K562 (cell line): ENCODE results near the gene MLIP. TPM values are rescaled to one million over a fixed set of nuclear protein-coding genes. Genes with fewer than 3 reads are reported as not detected.

Experiments used
- ATAC-seq: fragments of 200-7000 bp; cut with Tn5 transposase; 3 replicates; pipeline ENCODE4 v1.9.1; 2020; ENCODE audit warnings: moderate library complexity
- BruUV-seq: library from RNA; stranded (reverse); fragments of 400-500 nt; replicated peaks from 2 replicates; lab custom pipeline; 2021; lab: Mats Ljungman, UMichigan
- CTCF ChIA-PET: fragments of 300-600 bp; formaldehyde crosslinking; extraction: SDS; loops from one replicate; lab custom pipeline; 2021; ENCODE audit warnings: low intra/inter-chr PET ratio; lab: Yijun Ruan, JAX
- POLR2A ChIA-PET: fragments of 300-600, 350-650 bp; sonication (Branson Sonifier 250); formaldehyde crosslinking; extraction: SDS; loops from one replicate; lab custom pipeline; 2021; ENCODE audit warnings: antibody characterized with exemption, inconsistent platforms; lab: Yijun Ruan, JAX
- DNase-seq, 4 experiments: peaks; one replicate each; pipeline versions ENCODE4 v3.0.0 to v3.0.0-alpha.2; 2011 to 2018; ENCODE audit warnings: low spot score in 3 of 4, mixed read lengths in 3 of 4; ENCODE audit errors: extremely low read depth in 1 of 4
- FAIRE-seq: peaks from 2 replicates; lab custom pipeline; 2011; peaks lifted over from hg19 to GRCh38; lab: Jason Lieb, UNC
- H2AFZ ChIP-seq: 2 replicates; pipeline ENCODE4 v1.6.0; 2011; ENCODE audit warnings: low read depth, low read length, control low read depth, inconsistent platforms
- H3K27ac ChIP-seq: fragments of 200-600 bp; 3 replicates; pipeline ENCODE4 v1.8.0; 2011; ENCODE audit warnings: low read depth, mild to moderate bottlenecking, control low read depth, inconsistent platforms, low read length, moderate library complexity, mixed read lengths; ENCODE audit errors: extremely low read depth
- H3K27me3 ChIP-seq, 2 experiments: fragments of 300-600 bp in 1 of 2; 2 replicates in 1 of 2; 3 replicates in 1 of 2; pipeline versions ENCODE4 v1.6.0 to v1.8.0; 2011; ENCODE audit warnings: inconsistent platforms in 2 of 2, low read length in 2 of 2, mild to moderate bottlenecking in 1 of 2, mixed read lengths in 1 of 2, moderate library complexity in 1 of 2; ENCODE audit not compliant: control insufficient read depth in 2 of 2, insufficient read depth in 2 of 2
- H3K36me3 ChIP-seq: fragments of 300-600 bp; 3 replicates; pipeline ENCODE4 v1.8.0; 2011; ENCODE audit warnings: mild to moderate bottlenecking, low read length, inconsistent platforms; ENCODE audit not compliant: control insufficient read depth, insufficient read depth
- H3K4me1 ChIP-seq, 2 experiments: fragments of 200-600 bp in 1 of 2; replicated peaks in 1 of 2; 2 replicates in 1 of 2; 3 replicates in 1 of 2; pipeline versions ENCODE4 v1.5.1 to v1.8.0; 2011; ENCODE audit warnings: inconsistent platforms in 2 of 2, low read length in 2 of 2, mild to moderate bottlenecking in 1 of 2, mixed read lengths in 1 of 2, moderate library complexity in 1 of 2; ENCODE audit not compliant: control insufficient read depth in 2 of 2, insufficient read depth in 2 of 2
- H3K4me2 ChIP-seq: 2 replicates; pipeline ENCODE4 v1.6.1; 2011; ENCODE audit warnings: low read length, control low read depth, inconsistent platforms, mixed read lengths; ENCODE audit not compliant: insufficient read depth
- H3K4me3 ChIP-seq: fragments of 200-600 bp; sonication (generic), shearing (Covaris generic); 2 replicates; pipeline ENCODE4 v1.5.1; 2016; ENCODE audit warnings: control low read depth, inconsistent platforms
- H3K79me2 ChIP-seq: fragments of 200-600 bp; 3 replicates; pipeline ENCODE4 v1.8.0; 2011; ENCODE audit warnings: low read length, inconsistent platforms; ENCODE audit not compliant: control insufficient read depth, insufficient read depth
- H3K9ac ChIP-seq, 2 experiments: 2 replicates each; pipeline versions ENCODE4 v1.6.0 to v1.6.1; 2011; ENCODE audit warnings: low read depth in 2 of 2, low read length in 2 of 2, control low read depth in 1 of 2, inconsistent platforms in 1 of 2, mild to moderate bottlenecking in 1 of 2, mixed read lengths in 1 of 2; ENCODE audit not compliant: insufficient read depth in 1 of 2
- H3K9me1 ChIP-seq: one replicate; pipeline ENCODE4 v1.6.0; 2011; ENCODE audit warnings: inconsistent platforms, mild to moderate bottlenecking, low read length, moderate library complexity; ENCODE audit not compliant: control insufficient read depth, insufficient read depth
- H3K9me3 ChIP-seq: replicated peaks from 2 replicates; pipeline ENCODE4 v1.5.1; 2011; ENCODE audit warnings: low read depth, low read length, inconsistent platforms; ENCODE audit not compliant: control insufficient read depth, insufficient read depth
- H4K20me1 ChIP-seq: replicated peaks from 2 replicates; pipeline ENCODE4 v1.6.1; 2011; ENCODE audit warnings: low read length, inconsistent platforms, mixed read lengths; ENCODE audit not compliant: control insufficient read depth, insufficient read depth
- ARID1B ChIP-seq: fragments of 450-650 bp; IDR thresholded peaks from 2 replicates; pipeline ENCODE4 v1.6.1; 2016; ENCODE audit warnings: antibody characterized with exemption, mild to moderate bottlenecking, inconsistent platforms
- DLX4 ChIP-seq: fragments of 250-450 bp; sonication (Bioruptor Pico); IDR thresholded peaks from 2 replicates; pipeline ENCODE4 v1.6.1; 2021; ENCODE audit warnings: mild to moderate bottlenecking
- HEY1 ChIP-seq: fragments of 250-450 bp; sonication (Bioruptor Pico); IDR thresholded peaks from 2 replicates; pipeline ENCODE4 v1.5.0; 2020; ENCODE audit warnings: mild to moderate bottlenecking, moderate library complexity, borderline replicate concordance
- MYC ChIP-seq, 2 experiments: fragments of 250-450 bp in 1 of 2; sonication (Bioruptor Pico) in 1 of 2; IDR thresholded peaks; 2 replicates each; pipeline versions ENCODE4 v1.5.1 to v1.6.1; 2012 to 2021; ENCODE audit warnings: low read depth in 2 of 2, borderline replicate concordance in 1 of 2, improper control_type of control experiment in 1 of 2, low read length in 1 of 2, mild to moderate bottlenecking in 1 of 2, moderate library complexity in 1 of 2
- POLR2A ChIP-seq: fragments of 450-650 bp; conservative IDR thresholded peaks from 2 replicates; pipeline ENCODE4 v1.6.1; 2016
- REST ChIP-seq, 2 experiments: fragments of 450-650 bp; formaldehyde crosslinking in 1 of 2; IDR thresholded peaks; 2 replicates each; pipeline versions ENCODE4 v1.4.0 to v1.6.1; 2014 to 2020; ENCODE audit warnings: mild to moderate bottlenecking in 2 of 2, borderline replicate concordance in 1 of 2, low read depth in 1 of 2
- ZNF431 ChIP-seq: sonication (generic); formaldehyde crosslinking; IDR thresholded peaks from 2 replicates; pipeline ENCODE4 v1.8.0; 2022; ENCODE audit warnings: mild to moderate bottlenecking, missing genetic modification reagents
- ZNF609 ChIP-seq: sonication (generic); formaldehyde crosslinking; IDR thresholded peaks from 2 replicates; pipeline ENCODE4 v1.8.1; 2023; ENCODE audit warnings: missing genetic modification reagents, mild to moderate bottlenecking, borderline replicate concordance
- WGBS: fragments of 100-300 bp; shearing (Covaris generic); methylation state at CpG from one replicate; pipeline ENCODE4 v1.1.6; 2016; ENCODE audit warnings: low coverage, mixed read lengths; ENCODE audit not compliant: insufficient coverage; ENCODE audit errors: missing lambda C conversion rate; 5-methylcytosine and 5-hydroxymethylcytosine counted together
- in situ Hi-C: fragments of 300-500 bp; cut with MboI; formaldehyde crosslinking; loops from 4 replicates; pipeline ENCODE4 v1.15.0; 2018; ENCODE audit warnings: inconsistent platforms, mixed read lengths
- intact Hi-C: fragments of 100-400 bp; cut with micrococcal nuclease; formaldehyde crosslinking; loops from 2 replicates; pipeline ENCODE4 v1.14.2; 2022
- polyA plus RNA-seq, 8 experiments: library from polyadenylated mRNA; depleted of rRNA in 4 of 8; stranded (reverse) in 5 of 8; unstranded in 3 of 8; fragments of >200 nt; fragmentation: Nextera tagmentation in 2 of 8; fragmentation: Illumina TruSeq in 1 of 8; extraction: Ambion mirVana in 2 of 8; extraction: Trizol in 1 of 8; gene quantifications; 2 replicates each; pipeline versions ENCODE4 v1.2.1 to v1.2.3, GENCODE V29; 2011 to 2014; ENCODE audit warnings: inconsistent platforms in 1 of 8, missing spikeins in 1 of 8
- total RNA-seq, 7 experiments: library from RNA; depleted of rRNA in 6 of 7; stranded (reverse); fragments of >200 nt in 6 of 7; fragmentation: Illumina TruSeq in 2 of 7; extraction: Trizol in 2 of 7; gene quantifications; 2 replicates each; pipeline versions ENCODE4 v1.2.1 to v1.2.3, GENCODE V29; 2011 to 2021; ENCODE audit warnings: low replicate concordance in 1 of 7

MLIP gene
- total and polyA plus RNA-seq, 9 of the 15 experiments (the other 6 are each of a cell fraction or from before 2014, with no cell fraction given): not detected

- no peak for FAIRE-seq
- TF ChIP-seq HEY1 (CRISPR knock-in tag) (no peak), ARID1B (no peak), POLR2A (no peak), DLX4 (CRISPR knock-in tag) (no peak), REST (IDR thresholded peaks at IDR 0.05; ENCODE audit: borderline replicate concordance) (no peak), REST (CRISPR knock-in tag; IDR thresholded peaks at IDR 0.05; ENCODE audit: low read depth) (no peak), MYC (IDR thresholded peaks at IDR 0.05; ENCODE audit: low read depth, low read length) (no peak), MYC (CRISPR knock-in tag; IDR thresholded peaks at IDR 0.05; ENCODE audit: borderline replicate concordance, low read depth) (no peak), ZNF431 (CRISPR knock-in tag) (no peak), ZNF609 (CRISPR knock-in tag) (no peak)
- H3K9me3 ChIP-seq: peaks cover 1% of the 10 kb centered on the region; the same call in 1 of the 2 replicates
- H3K27me3 ChIP-seq: no peaks in the 10 kb centered on the region
- intact Hi-C loops (no loop called here), in situ Hi-C loops (no loop called here)
- H3K4me1 ChIP-seq: no peaks in the 10 kb centered on the region
- no peaks in the 10 kb centered on the region for H3K9me1 ChIP-seq
- BruUV-seq: no TSS peak
- no peaks in the 10 kb centered on the region for H4K20me1 ChIP-seq
- H3K36me3 ChIP-seq: no peaks in the 10 kb centered on the region
- ATAC-seq: no peak
- no peaks in the 10 kb centered on the region for H3K79me2 ChIP-seq
- ChIA-PET CTCF (no interaction called here), POLR2A (no interaction called here)
- H2AFZ ChIP-seq: no peak overlapping the region
- DNase-seq: no peak
- H3K4me3 ChIP-seq: no peak overlapping the region
- no peak overlapping the region for H3K27ac ChIP-seq
- H3K4me2 ChIP-seq: no peak overlapping the region
- H3K9ac ChIP-seq: no peak overlapping the region
- 0% methylated on average over 2 of the region's 2 CpGs for WGBS
Observed at GRCh38 chr6:54307439-54307910, 196.2 kb downstream of the MLIP start.
